Mesodermal cell (in vitro differentiated cells): ENCODE data around the gene ZNF92. TPM values are rescaled to one million over a fixed set of nuclear protein-coding genes. Genes with fewer than 3 reads are reported as not detected.
"Not testable (repeated sequence)": the region's sequence is repeated elsewhere in the genome, so short reads cannot be mapped to it uniquely, and the experiment has no call there.

Experiments
- H3K27ac ChIP-seq: 2 replicates; pipeline ENCODE4 v1.7.0; 2013; ENCODE audit warnings: mild to moderate bottlenecking, low read depth, low read length, moderate library complexity; ENCODE audit not compliant: severe bottlenecking
- H3K36me3 ChIP-seq: 2 replicates; pipeline ENCODE4 v1.7.1; 2013; ENCODE audit warnings: mild to moderate bottlenecking, low read length, moderate library complexity; ENCODE audit not compliant: control insufficient read depth, insufficient read depth
- H3K4me1 ChIP-seq: one replicate; pipeline ENCODE4 v1.7.1; 2013; ENCODE audit warnings: mild to moderate bottlenecking, low read length; ENCODE audit not compliant: insufficient read depth, control insufficient read depth, poor library complexity, severe bottlenecking
- H3K4me3 ChIP-seq: 2 replicates; pipeline ENCODE4 v1.7.0; 2013; ENCODE audit warnings: low read length, control low read depth, mild to moderate bottlenecking; ENCODE audit not compliant: insufficient read depth, poor library complexity, severe bottlenecking; ENCODE audit errors: extremely low read depth
- H3K9me3 ChIP-seq: 2 replicates; pipeline ENCODE4 v1.7.1; 2013; ENCODE audit warnings: mild to moderate bottlenecking, low read length, moderate library complexity; ENCODE audit not compliant: control insufficient read depth
- WGBS, 2 experiments: methylation state at CpG; one replicate each; pipeline ENCODE4 v1.1.5; 2013; ENCODE audit warnings: missing lambda C conversion rate in 2 of 2; ENCODE audit not compliant: insufficient coverage in 2 of 2; 5-methylcytosine and 5-hydroxymethylcytosine counted together
- polyA plus RNA-seq, 2 experiments: library from polyadenylated mRNA; stranded (reverse); fragments of 50-300 nt; gene quantifications; one replicate each; pipeline ENCODE4 v1.2.3, GENCODE V29; 2013

Gene ZNF92
- polyA plus RNA-seq (2013, experiment 1 of 2) = 12.2 TPM
- polyA plus RNA-seq (2013, experiment 2 of 2) = 17.5 TPM

DNA sequence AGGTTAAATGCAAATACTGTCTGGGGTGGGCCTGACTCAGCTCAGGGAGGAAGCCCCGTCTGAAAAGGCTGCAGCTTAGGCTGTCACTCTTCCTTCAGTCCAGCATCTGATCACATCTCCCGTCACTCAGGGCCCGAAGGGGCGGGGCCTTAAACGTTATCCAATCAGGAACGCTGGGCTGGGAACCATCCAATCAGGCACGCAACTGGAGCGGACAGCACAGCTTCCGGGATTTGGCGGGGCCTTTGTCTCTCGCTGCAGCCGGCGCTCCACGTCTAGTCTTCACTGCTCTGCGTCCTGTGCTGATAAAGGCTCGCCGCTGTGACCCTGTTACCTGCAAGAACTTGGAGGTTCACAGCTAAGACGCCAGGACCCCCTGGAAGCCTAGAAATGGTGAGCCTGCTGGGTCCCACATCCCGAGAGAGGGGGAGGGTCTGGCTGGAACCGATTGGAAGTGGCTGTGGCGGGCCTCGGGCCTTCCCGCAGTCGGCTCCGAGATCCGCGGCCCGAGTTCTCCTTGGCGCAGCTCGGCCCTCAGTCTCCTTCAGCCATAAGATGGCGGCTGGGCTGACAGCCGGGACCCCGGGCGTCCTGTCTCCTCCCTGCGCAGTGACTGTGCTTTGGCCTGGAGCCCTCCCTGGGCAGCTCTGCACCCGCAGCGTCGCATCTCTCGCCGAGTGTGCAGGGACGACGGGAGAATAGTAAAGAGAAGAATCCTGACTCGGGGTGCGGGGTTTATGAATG is at the start of gene ZNF92:
ZNF92 (plus strand) TSS at position 248 of the 744 bp plus-strand sequence; CDS start at position 391, 143 bp downstream.
- H3K9me3 ChIP-seq = no peaks in the 10 kb centered on the region

DNA sequence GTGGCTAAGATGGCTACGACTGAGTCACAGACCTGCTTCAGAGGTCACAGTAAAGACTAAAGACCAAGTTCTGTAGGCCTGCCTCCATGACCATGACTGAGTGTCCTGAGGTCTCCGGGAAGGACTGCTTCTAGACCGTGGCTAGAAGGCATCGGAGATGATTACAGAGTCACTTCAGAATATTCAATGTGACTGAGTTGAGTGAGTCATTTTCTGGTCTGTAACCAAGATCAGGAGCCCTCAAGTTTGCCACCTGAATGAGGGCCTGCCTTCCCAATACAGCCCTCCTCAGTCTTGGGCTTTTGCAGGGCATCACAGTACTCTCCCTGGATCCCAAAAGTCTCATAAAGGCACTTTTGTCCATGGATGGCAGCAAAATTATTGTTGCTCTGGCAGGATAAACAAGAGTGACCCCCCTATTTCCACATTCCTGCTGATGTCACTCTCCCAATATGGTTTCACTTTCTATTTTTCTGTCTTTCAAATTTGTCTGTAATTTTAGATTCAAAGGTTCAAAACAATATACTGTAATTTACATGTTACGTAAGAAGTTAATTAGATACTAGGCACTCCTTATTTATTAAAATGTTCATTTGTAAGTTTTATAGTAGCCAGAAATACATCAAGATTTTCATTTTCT is 47.7 kb upstream of the ZNF92 start:
- WGBS, 2 experiments = 94 to 100% methylated on average over 2 to 4 of the region's 5 CpGs
- Histone ChIP-seq H3K4me1 (no peaks in the 10 kb centered on the region), H3K9me3 (no peaks in the 10 kb centered on the region), H3K27ac (no peak overlapping the region), H3K4me3 (no peak overlapping the region), H3K36me3 (no peaks in the 10 kb centered on the region)

More for the DNA sequence above, at the start of gene ZNF92:
- H3K4me1 ChIP-seq = peaks cover 3% of the 10 kb centered on the region
- H3K4me3 ChIP-seq = peak within 1 kb of the TSS; percentile 85
- H3K27ac ChIP-seq = peak within 1 kb of the TSS; percentile 99
- peaks cover 35% of the 10 kb centered on the region for H3K36me3 ChIP-seq
- WGBS, 2 experiments = 0 to 1% methylated on average over 38 to 40 of the region's 44 CpGs

DNA sequence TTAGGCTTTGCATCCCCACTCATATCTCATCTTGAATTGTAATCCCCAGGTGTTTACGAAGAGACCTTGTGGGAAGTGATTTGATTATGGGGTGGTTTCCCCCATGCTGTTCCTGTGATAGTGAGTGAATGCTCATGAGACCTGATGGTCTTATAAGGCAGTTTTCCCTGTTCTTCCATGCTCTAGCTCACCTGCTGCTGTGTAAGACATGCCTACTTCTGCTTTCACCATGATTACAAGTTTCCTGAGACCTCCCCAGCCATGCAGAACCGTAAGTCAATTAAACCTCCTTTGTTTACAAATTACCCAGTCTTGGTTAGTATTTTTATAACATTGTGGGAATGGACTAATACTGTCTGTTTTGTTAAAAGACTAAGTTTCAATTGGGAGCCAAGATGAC is 35.3 kb upstream of the ZNF92 start:
- WGBS, 2 experiments = no CpG with 5 or more reads among the region's 2 CpGs
- no peak overlapping the region for H3K27ac ChIP-seq
- no peaks in the 10 kb centered on the region for H3K9me3 ChIP-seq
- no peaks in the 10 kb centered on the region for H3K4me1 ChIP-seq
- H3K36me3 ChIP-seq = no peaks in the 10 kb centered on the region
- no peak overlapping the region for H3K4me3 ChIP-seq

DNA sequence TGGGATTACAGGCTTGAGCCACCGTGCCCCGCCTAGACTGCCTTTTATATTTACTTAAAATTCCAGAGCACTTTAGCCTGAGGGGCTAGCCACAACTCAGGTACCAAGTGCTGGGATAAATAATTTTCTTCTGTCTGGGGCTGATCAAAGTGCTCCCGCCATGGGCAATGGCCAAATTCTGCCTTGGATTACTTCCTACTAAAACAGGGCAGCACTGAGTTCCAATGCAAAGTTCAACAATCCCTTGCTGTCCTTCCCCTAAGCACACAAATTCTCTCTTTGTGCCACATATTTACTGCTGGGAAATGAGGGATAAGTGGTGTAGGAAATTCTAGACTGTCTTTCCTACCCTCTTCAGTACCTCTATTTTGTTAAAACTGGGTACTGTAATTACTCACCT is 34.4 kb upstream of the ZNF92 start:
- no peaks in the 10 kb centered on the region for H3K36me3 ChIP-seq
- 90 to 100% methylated on average over 1 to 2 of the region's 3 CpGs for WGBS, 2 experiments
- no peak overlapping the region for H3K4me3 ChIP-seq
- H3K27ac ChIP-seq = no peak overlapping the region
- no peaks in the 10 kb centered on the region for H3K4me1 ChIP-seq
- H3K9me3 ChIP-seq = no peaks in the 10 kb centered on the region

DNA sequence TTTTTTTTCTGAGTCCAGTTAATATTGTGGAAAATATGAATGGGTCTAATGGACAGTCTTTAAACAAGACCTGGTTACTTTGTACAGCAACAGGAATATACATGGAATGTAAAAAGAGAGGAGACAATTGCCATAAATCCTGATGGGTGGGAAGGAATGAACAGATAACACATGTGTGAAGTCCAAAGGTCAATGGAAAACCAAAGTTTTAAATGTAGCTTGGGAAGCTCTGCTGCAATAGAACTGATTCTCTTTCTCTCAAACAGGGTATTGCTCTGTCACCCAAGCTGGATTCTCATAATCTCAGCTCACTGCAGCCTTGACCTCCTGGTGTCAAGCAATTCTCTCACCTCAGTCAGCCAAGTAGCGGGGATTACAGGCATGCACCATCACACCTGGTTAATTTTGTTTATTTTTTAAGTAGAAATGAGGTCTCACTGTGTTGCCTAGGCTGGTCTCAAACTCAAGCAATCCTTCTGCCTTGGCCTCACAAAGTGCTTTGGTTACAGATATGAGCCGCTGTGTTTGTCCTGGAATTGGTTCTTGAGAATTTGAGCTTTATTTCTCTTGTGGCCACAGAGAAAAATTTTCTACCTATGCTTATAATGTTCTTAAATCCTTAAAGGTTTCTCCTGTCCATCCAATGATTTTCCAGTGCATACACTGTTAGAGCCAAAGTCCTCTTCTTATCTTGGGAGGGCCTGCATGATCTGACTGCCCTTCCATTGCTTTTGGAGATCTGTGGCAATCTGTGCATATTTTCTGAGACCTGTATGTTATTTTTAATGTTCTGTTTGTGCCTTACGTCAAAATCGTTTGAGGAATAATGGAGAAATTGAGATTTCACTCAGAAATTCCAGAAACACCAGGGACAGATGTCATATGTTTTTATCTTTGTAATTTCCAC is 30.7 kb upstream of the ZNF92 start:
- H3K4me3 ChIP-seq = no peak overlapping the region
- H3K9me3 ChIP-seq = no peaks in the 10 kb centered on the region
- 100% methylated on average over 1 of the region's 4 CpGs; no CpG with 5 or more reads in 1 of the 2 experiments for WGBS, 2 experiments
- no peaks in the 10 kb centered on the region for H3K36me3 ChIP-seq
- no peak overlapping the region for H3K27ac ChIP-seq
- H3K4me1 ChIP-seq = no peaks in the 10 kb centered on the region

DNA sequence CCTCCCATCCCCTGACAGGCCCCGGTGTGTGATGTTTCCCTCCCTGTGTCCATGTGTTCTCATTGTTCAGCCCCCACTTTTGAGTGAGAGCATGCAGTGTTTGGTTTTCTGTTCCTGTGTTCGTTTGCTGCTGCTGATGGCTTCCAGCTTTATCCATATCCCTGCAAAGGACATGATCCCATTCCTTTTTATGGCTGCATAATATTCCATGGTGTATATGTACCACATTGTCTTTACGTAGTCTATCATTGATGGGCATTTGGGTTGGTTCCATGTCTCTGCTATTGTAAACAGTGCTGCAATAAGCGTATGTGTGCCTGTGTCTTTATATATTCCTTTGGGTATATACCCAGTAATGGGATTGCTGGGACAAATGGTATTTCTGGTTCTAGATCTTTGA is 29.1 kb upstream of the ZNF92 start:
- WGBS, 2 experiments = 75 to 83% methylated on average over 2 of the region's 4 CpGs
- H3K9me3 ChIP-seq, H3K36me3 ChIP-seq, H3K4me1 ChIP-seq, H3K4me3 ChIP-seq, H3K27ac ChIP-seq: not testable (repeated sequence)

DNA sequence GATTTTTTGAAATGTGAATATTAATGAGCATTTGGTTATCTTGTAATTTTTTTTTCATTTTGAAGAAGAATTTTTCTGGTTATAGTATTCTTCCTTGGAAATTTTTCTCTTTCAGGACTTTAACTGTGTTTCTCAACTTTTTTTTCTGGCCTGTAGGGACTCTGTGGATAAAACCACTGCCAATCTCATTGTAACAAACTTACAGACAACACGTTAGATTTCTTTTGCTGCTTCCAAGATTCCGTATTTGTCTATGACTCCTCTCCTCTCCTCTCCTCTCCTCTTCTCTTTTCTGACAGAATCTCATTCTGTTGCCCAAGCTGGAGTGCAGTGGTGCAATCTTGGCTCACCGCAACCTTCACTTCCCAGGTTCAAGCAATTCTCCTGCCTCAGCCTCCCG is 19.4 kb upstream of the ZNF92 start:
- H3K27ac ChIP-seq = no peak overlapping the region
- H3K4me3 ChIP-seq = no peak overlapping the region
- WGBS, 2 experiments = 100% methylated on average over 1 of the region's 4 CpGs; no CpG with 5 or more reads in 1 of the 2 experiments
- H3K36me3 ChIP-seq = no peaks in the 10 kb centered on the region
- H3K4me1 ChIP-seq = no peaks in the 10 kb centered on the region
- H3K9me3 ChIP-seq = no peaks in the 10 kb centered on the region

DNA sequence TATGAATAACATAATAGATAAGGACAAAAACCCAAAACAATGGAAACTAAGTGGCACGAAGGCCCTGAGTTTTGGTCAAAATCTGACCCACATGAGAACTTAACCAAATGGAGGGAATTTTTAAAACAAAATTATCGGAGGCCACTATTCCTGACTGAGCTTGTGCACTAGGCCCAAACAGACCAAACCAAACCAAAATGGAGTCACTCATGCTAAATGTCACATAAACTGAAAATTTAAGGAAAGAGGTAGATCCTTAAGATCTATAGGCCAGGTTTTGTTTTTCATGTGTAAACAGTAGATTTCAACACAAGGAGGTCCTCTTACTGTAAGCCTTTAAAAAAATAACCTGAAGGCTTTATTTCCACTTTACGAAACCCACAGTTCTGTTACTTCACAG is 3.8 kb upstream of the ZNF92 start:
- no peaks in the 10 kb centered on the region for H3K9me3 ChIP-seq
- H3K4me1 ChIP-seq = no peaks in the 10 kb centered on the region
- H3K4me3 ChIP-seq = no peak overlapping the region
- H3K27ac ChIP-seq = no peak overlapping the region
- WGBS, 2 experiments = 83 to 100% methylated on average over 1 of the region's 3 CpGs
- no peaks in the 10 kb centered on the region for H3K36me3 ChIP-seq

DNA sequence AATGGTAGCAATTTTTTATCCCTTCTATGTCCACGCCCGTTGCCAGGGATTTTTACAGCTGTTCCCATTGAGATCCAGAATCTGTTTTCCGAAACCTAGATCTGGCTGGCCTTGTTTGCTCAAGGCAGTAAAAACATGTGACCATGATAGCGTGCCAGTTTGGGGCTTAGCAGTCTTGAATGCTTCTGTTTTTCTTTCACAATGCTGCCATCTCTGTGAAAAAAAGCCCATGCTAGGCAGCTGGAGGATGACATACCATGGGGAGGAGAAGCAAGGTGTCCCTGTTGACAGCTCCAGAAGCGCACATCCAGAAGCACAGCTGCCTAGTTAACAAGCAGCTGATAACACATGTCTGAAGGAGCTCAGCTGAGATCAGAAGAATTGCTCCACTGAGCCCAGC is 2.2 kb upstream of the ZNF92 start:
- no peak overlapping the region for H3K4me3 ChIP-seq
- no peaks in the 10 kb centered on the region for H3K9me3 ChIP-seq
- WGBS, 2 experiments = 91 to 92% methylated on average over 5 of the region's 5 CpGs
- H3K27ac ChIP-seq = peak overlapping the region; percentile 34
- H3K36me3 ChIP-seq = peaks cover 14% of the 10 kb centered on the region
- H3K4me1 ChIP-seq = peaks cover 3% of the 10 kb centered on the region

DNA sequence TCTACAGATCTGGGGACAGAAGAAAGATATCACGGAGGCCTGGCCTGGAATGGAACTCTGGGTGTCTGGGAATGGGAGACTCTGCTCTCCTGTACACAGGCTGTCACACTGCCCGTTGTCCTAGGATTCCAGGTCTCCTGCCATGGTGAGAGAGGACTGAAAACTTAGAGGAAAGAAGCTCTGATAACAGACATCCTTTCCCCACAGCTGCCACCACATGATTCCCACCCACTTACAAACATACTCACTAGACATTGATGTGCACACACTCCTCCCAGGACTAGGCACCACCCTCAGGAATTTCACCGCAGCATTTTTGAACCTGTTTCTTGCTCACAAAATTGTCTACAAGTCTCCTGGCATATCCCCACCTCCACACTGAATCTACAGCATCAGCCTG is 5.7 kb downstream of the ZNF92 start:
- Histone ChIP-seq H3K36me3 (peaks cover 55% of the 10 kb centered on the region), H3K9me3 (no peaks in the 10 kb centered on the region)

More for the DNA sequence above, 5.7 kb downstream of the ZNF92 start:
- H3K4me3 ChIP-seq = no peak overlapping the region
- no peak overlapping the region for H3K27ac ChIP-seq
- WGBS, 2 experiments = 87 to 100% methylated on average over 2 of the region's 3 CpGs
- H3K4me1 ChIP-seq = peaks cover 15% of the 10 kb centered on the region
